CD4-positive, alpha-beta T cell treated with Interleukin-15 for 1 hour (primary cell): ENCODE measurements around the gene ILF3.
"Not testable (repeated sequence)": the region's sequence is repeated elsewhere in the genome, so short reads cannot be mapped to it uniquely, and the experiment has no call there.

ENCODE experiments used
- DNase-seq: peaks from one replicate; pipeline ENCODE4 v3.0.0-alpha.2; 2020

ILF3 gene

DNA sequence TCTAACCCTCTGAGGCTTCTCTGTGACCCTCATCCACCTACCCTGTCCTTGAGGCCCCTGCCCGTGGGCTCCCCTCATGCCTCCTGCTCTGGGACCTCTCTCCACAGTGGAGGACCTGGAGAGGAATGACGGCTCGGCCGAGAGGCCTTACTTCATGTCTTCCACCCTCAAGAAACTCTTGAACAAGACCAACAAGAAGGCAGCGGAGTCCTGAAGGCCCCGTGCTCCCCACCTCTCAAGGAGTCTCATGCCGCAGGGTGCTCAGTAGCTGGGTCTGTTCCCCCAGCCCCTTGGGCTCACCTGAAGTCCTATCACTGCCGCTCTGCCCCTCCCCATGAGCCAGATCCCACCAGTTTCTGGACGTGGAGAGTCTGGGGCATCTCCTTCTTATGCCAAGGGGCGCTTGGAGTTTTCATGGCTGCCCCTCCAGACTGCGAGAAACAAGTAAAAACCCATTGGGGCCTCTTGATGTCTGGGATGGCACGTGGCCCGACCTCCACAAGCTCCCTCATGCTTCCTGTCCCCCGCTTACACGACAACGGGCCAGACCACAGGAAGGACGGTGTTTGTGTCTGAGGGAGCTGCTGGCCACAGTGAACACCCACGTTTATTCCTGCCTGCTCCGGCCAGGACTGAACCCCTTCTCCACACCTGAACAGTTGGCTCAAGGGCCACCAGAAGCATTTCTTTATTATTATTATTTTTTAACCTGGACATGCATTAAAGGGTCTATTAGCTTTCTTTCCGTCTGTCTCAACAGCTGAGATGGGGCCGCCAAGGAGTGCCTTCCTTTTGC lies 10.8 kb upstream of the ILF3 start:
- DNase-seq = no peak

DNA sequence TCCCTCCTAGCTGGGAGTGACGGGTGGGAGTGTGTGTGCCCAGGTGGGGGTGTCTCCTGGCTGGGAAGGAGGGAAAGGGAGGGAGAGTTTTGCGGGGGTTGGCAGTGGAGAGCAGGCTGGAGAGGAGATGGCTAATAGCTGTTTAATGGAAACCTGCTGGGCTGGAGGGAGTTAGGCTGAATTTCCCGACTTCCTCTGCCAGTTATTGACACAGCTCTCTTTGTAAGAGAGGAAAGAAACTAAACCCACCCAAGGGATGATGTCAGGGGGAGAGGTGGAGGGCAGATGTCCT lies 10.2 kb upstream of the ILF3 start:
- DNase-seq = no peak

DNA sequence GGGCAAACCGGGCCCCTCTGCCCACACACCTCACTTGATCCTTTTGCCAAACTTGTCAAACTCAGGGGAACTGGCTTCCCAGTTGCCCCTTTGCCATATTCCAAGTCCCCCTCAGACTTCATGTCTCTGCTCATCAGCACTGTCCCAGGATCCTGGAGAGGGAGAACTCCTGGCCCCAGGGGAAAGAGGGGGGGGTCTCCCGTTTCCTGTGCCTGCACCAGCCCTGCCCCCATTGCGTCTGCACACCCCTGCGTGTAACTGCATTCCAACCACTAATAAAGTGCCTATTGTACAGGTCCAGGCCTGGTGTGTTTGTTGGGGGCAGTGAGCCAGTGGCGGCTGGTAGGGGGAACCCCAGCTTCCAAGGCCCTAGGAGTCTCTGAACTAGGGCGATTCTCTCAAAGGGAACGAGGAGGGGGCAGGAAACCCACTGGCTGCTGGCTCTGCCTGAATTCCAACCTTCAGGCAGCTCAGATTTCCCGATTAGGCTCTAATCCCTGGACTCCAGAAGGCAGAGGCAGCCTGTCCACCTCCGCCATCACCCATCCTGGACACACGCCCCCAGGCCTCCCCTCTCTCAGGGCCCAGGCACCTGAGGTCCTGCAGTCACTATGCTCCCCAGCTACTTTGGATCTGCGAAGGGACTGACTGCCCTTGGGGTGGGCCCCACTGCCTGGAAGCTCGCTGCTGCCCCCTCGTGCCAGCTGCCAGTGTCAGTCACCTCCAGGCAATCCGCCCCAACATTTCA lies 9.7 kb upstream of the ILF3 start:
- DNase-seq = peak; percentile 82

DNA sequence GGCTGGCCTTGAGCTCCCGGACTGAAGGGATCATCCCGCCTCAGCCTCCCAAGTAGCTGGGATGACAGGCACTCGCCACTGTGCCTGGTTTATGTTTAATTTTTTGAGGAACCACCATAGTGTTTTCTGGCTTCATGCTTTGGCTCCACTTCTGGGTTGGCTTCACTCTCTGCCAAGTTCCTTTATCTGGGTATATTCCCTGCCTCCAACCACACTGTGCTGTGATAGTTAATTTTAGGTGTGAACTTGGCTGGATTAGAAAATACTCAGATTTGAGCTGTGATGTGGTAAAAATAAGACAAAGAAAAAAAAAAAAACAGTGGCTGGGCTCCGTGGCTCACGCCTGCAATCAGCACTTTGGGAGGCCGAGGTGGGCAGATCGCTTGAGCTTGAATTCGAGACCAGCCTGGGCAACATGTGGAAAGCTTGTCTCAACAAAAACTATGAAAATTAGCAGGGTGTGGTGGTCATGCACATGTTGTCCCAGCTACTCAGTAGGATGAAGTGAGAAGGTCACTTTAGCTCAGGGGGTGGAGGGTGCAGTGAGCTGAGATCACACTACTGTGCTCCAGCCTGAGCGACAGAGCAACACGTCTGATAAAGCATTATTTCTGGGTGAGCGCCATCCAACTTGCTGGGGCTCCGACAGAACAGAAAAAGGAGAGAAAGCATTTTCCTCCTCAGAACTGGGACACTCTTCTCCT lies 7.5 kb upstream of the ILF3 start:
- DNase-seq = no peak

DNA sequence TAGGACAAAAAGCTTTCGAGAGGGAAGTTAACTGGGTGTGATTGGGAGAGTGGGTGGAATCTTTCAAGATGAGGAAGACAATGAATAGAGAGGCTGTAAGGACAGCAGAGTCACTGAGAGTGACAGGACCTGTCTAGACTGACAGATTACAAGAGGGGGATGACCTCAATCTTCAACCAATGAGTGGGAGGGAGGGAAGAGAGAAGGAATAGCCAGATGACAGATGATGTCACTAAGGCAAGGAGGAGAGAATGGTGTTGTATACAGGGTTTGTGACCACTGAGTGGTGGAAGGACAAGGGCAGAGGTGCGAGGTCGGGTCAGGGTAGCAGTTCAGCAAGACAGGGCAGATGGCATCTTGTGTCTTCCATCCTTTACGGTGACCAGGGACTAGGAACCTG lies 5.8 kb upstream of the ILF3 start:
- DNase-seq = no peak

DNA sequence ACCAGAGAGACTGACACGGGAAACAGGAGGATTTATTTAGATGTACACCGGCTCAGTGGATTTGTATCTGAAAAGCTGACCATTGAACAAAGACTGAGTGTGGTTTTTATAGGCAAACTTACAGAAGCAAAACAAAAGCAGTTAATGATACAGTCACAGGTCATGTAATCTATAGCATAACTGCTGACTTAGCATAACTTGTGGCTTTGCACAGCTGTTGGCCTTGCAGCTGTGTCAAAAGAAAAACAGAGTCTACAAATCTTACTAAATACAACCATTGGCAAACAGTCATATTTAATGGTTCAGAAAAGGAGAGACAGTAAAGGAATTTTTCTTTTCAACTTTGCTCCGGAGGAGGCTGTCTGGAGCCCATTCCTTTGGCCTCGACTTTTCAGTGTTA lies 2.3 kb upstream of the ILF3 start:
- DNase-seq = no peak

DNA sequence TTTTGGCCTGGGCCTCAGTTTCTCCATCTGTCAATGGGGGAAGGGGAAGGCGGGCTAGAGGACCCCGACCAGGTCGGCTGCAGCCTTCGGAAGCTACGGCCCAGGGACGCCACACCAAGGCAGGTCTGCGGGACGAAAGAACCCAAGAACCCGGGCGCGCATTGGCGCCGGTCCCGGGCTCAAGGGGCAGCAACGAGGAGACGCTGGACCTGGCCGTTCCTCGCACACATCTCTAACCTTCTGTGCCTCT lies 739 bp upstream of the ILF3 start:
- no peak for DNase-seq

DNA sequence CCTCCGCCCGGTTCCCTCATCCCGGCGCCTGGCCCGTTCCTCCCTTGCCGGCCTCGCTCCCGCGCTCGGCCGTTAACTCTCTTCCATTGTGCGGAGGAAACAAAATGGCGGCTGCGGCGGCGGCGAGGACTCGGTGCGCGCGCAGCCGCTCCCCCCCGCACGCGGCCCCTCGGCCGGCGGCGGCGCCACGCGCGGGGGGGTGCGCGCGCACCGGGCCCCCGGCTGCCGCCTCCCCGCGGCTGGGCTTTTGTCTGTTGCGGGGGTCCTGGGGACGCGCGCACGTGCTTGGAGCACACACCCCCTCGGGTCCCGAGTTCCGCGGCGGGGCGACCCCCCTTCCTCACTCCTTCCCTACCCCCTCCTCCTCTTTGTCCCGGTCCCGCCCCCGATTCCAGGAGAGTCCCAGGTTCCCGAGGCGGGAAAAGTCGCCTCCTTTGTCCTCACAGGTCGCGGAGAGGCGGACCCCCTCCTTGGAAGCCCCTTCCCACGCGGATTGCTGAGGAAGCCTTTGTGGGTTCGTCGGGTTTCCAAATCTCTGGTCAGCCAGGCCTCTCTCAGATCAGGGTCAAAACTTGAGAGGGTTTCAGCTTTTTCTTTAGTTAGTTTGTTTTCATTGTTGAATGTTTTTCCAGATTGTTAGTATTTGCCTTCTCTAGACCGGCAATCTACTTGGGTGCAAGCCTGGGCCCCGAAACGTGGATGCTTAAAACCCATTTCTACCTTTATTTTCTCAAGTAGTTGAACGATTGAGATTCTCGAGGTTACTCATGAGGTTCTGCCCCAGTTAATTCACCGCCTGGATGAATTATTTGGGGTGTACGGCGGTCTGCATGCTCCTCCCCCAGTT lies 687 bp downstream of the ILF3 start:
- DNase-seq = peak; percentile 61

DNA sequence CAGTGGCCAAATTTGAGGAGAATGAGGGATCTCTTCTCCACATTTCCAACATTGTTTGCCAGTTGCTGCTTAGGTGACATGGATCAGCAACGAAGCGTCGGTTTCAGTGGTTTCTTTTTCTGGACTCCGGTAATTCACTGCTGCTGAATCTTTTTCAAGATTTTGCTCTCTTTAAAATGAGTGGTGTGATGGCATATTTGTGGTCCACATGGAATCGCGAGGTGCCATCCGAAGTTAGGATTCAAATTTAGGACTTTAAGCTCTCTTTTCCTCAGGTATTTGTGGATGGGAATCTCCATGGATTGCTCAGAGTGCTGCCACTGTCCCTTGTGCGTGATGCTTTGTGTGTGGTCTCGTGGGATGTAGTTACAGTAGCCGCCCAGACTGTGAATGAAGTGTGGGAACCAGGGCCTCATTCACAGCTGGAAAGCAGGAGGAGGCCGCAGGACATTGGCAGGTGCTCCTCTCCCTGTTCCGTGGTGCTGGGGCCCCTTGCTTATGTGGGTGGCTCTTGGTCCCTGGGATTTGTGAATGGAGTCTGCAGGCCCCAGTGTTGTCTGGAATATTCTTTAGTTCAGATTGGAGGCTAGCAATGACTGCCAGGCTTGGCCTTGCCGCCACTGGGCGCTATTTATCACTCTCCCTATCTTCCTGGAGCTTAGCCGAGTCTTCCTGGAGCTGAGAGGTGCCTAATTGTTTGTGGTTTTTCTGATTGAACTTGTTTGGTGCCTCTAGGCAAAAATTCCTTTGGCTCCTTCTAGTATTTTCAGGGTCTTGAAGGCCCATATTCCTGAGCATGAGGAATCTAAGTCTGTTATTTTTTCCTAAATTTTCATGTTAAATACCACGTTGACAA lies 1.5 kb downstream of the ILF3 start:
- no peak for DNase-seq

DNA sequence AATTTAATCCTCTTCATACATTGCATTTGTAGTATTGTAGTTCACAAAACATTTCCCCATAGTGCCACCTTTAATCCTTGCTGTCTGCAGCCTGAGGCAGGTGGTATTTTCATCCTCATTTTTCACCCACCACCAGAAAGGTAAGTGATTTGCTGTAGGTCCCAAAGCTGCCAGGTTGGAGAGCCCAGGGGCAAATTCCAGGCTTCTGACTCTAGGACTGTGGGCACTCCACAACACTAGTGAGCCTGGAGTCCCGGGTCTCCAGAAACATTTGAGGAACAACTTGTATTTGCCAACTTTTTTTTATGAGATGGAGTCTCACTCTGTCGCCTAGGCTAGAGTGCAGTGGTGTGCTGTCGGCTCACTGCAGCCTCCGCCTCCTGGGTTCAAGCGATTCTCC lies 6.2 kb downstream of the ILF3 start:
- DNase-seq = no peak

DNA sequence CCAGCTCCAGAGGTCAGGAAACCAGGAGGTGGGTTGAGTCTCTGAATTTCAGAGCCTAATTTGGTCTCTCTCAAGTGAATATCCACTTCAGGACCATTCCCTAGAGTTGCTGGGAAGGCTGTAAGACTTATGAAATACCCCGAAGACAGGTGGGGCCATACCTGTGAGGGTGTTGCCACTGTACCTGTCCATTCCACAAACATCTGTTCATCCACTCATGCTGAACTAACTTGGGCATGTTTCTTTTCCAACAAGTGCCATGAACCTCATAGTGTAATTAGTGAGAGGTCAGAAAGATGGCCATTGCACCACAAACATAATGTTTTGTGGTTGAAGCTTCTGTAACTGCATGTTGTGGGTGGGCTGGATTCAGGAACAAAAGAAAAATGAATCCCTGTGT lies 7.8 kb downstream of the ILF3 start:
- DNase-seq = no peak

DNA sequence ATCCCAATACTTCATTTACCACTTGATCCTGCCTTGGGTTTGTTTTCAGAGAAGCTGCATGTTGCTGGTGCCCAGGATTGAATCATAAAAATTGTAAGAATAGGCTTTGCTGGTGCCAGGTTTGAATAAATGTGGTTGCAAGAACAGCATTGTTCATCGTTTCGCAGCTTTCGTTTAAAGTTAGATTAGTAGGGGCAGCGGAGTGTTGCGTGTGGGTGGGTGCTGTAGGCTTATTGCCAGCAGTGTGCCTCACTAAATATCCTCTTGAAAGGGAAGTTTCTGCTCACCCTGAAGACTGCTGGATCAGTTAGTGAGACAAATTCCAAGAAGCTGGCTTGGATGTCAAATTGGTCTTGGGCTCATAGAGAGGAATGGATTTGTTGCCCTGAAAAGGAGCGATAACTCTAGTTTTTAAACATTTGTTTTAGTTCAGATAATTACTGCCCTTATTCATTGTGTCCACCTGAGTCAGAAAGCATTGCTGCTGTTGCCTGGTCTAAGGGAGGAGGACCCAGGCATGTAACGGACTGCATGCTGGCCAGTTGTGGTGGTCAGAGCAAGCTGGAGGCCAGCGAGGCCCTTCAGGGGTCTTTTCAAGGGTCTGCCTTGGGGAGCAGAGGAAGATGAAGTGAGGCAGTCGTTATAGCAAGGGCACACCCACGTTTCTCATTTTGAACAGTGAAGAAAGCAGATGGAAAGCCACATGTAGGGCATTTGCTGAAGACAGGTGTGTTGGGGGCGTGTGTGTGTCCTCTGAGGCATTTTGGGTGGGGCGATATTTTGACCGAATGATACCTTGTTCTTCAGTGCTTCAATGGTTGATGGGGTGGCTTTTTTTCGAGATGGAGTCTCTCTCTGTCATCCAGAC lies 8.5 kb downstream of the ILF3 start:
- DNase-seq = no peak

DNA sequence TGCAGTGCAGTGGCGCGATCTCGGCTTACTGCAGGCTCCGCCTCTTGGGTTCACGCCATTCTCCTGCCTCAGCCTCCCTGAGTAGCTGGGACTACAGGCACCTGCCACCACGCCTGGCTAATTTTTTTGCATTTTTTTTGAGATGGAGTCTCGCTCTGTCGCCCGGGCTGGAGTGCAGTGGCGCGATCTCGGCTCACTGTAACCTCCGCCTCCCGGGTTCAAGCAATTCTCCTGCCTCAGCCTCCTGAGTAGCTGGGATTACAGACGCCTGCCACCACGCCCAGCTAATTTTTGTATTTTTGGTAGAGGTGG lies 9.1 kb downstream of the ILF3 start:
- not testable (repeated sequence) for DNase-seq

DNA sequence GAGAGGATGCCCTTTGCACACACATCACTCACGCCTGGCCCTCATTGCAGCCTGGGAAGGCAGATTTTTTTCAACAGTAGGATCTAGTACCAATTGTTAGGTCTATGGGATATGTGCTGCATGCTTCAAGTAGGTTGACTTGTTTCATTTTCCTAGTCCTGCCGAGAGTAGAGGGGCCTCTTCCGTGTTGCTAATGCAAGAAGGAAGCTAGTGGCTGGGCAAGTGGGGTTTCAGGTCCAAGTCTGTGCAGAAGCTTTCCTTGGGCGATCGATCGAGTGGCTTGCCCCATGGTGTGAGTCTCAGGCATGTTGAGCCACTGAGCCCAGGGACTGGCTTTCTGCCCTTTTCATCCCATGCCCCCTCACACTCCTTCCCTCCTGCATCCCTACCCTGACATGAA lies 13.7 kb downstream of the ILF3 start:
- DNase-seq = no peak

DNA sequence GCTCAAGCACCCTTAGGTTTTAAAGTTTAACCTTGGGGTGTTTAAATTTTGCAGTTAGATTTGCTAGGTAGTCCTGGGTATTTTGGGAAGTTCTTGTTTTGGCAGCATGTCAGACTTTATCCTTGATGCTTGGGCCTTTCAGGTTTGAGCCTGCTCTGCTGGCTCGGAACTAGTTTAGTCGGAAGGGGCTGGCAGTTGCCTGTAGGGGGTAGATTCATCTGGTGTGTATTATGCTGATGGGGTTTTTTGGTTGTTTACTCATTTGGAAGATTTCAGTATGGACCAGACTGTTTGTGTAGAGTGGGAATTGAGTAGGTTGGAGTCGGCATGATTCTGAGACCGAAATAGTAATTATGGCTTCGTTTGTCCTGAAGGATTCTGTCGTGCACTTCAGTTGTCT lies 15.1 kb downstream of the ILF3 start:
- no peak for DNase-seq

DNA sequence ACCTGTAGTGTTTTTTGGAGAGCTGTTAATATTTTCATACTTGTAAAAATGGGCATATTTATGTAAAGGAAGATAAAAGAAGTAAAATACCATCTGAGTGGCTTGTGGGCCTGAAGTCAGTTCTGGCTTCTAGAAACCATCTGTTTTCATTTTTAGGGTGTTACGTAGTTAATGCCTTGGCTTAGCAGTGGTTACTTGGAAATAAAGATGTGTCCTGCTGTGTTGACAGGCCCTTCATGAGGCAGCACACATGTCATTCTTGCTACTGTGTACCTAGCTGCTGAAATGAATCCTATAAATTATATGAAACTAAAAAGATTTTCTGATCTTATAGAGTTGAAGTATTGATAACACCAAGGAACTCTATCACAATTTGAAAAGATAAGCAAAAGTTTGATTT lies 16.0 kb downstream of the ILF3 start:
- no peak for DNase-seq

DNA sequence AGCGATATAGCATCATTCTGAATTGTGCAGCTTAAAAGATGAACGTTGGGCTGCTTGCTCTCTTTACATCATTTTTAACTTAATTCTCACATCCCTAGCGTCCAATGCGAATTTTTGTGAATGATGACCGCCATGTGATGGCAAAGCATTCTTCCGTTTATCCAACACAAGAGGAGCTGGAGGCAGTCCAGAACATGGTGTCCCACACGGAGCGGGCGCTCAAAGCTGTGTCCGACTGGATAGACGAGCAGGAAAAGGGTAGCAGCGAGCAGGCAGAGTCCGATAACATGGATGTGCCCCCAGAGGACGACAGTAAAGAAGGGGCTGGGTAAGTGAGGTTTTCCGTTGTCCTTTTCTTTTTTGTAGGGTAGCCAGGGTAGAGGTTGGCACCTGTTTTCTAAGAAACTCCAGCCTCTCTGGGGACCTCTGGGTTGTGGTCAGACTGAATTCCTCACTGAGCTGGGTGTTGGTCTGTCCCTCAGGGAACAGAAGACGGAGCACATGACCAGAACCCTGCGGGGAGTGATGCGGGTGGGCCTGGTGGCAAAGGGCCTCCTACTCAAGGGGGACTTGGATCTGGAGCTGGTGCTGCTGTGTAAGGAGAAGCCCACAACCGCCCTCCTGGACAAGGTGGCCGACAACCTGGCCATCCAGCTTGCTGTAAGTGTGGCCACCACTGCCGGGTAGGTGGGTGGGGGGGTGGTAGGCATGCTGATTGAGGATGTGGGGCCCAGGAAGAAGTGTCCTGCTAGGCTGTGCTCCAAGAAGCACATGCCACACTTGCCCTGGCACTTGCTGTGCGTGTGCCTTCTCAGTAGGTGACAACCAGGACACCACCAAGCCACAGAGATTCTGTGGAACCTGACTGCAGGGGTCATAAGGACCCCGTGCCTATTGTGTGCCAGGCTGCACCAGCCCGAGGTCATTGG lies 17.0 kb downstream of the ILF3 start:
- DNase-seq = no peak

DNA sequence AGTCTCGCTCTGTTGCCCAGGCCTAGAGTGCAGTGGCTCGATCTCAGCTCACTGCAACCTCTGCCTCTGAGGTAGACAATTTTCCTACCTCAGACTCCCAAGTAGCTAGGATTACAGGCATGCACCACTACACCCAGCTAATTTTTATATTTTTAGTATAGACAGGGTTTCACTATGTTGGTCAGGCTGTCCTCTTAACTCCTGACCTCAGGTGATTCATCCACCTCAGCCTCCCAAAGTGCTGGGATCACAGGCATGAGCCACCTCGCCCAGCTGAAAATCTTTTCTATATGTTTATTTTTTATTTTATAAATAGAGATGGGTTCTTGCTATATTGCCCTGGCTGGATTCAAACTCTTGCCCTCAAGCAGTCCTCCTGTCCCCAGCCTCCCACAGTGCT lies 17.8 kb downstream of the ILF3 start:
- DNase-seq = not testable (repeated sequence)

DNA sequence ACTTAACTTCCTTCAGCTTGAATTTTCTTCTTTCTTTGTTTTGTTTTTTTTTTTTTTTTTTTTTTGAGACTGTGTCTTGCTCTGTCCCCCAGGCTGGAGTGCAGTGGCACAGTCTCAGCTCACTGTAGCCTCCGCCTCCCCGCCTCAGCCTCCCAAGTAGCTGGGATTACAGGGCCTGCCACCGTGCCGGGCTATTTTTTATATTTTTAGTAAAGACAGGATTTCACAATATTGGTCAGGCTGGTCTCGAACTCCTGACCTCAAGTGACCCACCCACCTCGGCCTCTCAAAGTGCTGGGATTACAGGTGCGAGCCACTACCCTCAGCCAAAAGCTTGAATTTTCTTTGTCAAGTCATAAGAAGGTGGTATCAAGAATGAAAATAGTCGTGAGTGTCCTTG lies 21.1 kb downstream of the ILF3 start:
- DNase-seq = not testable (repeated sequence)

DNA sequence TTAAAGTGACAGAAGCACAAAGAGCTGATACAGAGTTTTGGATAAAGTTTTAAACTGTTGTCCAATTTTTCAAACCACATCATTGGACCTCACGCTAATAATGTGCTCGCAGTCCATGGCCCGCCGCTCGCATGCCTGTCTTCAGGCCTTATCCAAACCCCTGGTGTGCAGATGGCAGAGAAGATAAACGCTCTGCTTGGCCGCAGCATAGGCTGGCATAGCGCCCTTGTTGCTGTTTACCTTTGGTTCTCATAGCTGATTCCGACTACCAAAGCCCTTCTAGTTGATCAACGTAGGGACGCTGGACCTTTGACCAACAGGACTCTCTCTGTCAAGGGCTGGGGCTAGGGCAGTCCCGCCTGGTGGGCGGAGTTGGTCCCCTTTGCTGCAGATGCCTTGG lies 23.6 kb downstream of the ILF3 start:
- DNase-seq = no peak

DNA sequence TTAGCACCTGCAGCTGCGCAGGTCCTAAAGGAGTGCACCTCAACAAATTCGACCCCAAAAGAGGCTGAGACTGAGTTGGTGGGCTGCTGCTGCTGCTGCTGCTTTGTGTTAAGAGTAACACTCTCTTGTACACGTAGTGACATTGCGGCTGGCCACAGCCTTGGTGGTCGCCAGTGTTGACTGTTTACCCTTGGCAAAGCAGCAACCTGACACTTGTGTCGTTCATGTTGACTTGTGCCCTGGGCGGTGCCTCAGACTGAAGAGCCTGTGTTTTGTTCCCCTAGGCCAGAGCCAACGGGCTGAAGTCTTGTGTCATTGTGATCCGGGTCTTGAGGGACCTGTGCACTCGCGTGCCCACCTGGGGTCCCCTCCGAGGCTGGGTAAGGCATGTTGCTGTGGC lies 24.7 kb downstream of the ILF3 start:
- DNase-seq = no peak
